AG04449 (cell line): ENCODE data around the gene CARD11.
A peak's percentile ranks its signal among the peaks of the same experiment; 100 is the strongest.

Experiments used
- CTCF ChIA-PET: fragments of 350-600 bp; formaldehyde crosslinking; extraction: SDS; loops from one replicate; lab custom pipeline; 2021; ENCODE audit warnings: antibody characterized with exemption; lab: Yijun Ruan, JAX
- POLR2A ChIA-PET: fragments of 400-600, 350-600 bp; formaldehyde crosslinking; extraction: SDS; loops from one replicate; lab custom pipeline; 2020; ENCODE audit warnings: antibody characterized with exemption, inconsistent platforms; lab: Yijun Ruan, JAX
- DNase-seq: peaks from one replicate; pipeline ENCODE4 v3.0.0-alpha.2; 2010; ENCODE audit warnings: low read depth, low spot score
- H3K4me3 ChIP-seq: 2 replicates; pipeline ENCODE4 v1.5.1; 2011; ENCODE audit warnings: low read depth, mild to moderate bottlenecking, control low read depth, low read length
- TF ChIP-seq, protein P1 (sequence below): IDR thresholded peaks from one replicate; pipeline ENCODE4 v1.5.1; 2011; ENCODE audit warnings: mild to moderate bottlenecking, moderate library complexity, low read length, control low read depth, inconsistent platforms; ENCODE audit not compliant: insufficient read depth; ENCODE audit errors: missing control alignments

Gene CARD11

DNA sequence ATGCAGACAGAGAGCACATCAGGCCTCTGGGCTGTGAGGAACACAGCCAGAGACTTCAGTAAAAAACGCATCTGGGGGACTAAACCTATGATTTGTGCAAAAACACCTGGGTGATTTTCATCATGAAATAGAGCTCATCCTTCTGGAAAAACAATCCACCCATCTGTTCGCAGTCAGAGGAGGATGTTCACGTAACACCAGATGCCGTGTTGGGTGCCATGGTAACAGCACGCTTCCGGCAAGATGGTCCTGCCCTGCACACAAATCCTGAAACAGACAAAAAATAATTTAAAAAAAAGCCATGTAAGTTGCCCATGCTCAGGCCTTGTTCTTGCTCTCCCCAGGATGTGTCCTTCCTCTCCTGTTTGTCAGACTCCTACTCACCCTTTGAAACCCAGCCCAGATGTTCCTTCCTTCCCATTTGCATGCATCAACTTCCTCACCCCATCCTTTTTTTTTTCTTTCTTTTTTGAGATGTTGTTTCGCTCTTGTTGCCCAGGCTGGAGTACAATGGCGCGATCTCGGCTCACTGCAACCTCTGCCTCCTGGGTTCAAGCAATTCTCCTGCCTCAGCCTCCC is 171.3 kb downstream of the CARD11 start:
- ChIA-PET CTCF (interaction anchor here (1.9 kb wide), 1 partner anchor 282 kb away, joined by 7 read pairs; no protein-coding TSS in a partner anchor), POLR2A (no interaction called here)
- TF ChIP-seq, protein P1, sequence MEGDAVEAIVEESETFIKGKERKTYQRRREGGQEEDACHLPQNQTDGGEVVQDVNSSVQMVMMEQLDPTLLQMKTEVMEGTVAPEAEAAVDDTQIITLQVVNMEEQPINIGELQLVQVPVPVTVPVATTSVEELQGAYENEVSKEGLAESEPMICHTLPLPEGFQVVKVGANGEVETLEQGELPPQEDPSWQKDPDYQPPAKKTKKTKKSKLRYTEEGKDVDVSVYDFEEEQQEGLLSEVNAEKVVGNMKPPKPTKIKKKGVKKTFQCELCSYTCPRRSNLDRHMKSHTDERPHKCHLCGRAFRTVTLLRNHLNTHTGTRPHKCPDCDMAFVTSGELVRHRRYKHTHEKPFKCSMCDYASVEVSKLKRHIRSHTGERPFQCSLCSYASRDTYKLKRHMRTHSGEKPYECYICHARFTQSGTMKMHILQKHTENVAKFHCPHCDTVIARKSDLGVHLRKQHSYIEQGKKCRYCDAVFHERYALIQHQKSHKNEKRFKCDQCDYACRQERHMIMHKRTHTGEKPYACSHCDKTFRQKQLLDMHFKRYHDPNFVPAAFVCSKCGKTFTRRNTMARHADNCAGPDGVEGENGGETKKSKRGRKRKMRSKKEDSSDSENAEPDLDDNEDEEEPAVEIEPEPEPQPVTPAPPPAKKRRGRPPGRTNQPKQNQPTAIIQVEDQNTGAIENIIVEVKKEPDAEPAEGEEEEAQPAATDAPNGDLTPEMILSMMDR = no peak
- no peak overlapping the region for H3K4me3 ChIP-seq
- no peak for DNase-seq

DNA sequence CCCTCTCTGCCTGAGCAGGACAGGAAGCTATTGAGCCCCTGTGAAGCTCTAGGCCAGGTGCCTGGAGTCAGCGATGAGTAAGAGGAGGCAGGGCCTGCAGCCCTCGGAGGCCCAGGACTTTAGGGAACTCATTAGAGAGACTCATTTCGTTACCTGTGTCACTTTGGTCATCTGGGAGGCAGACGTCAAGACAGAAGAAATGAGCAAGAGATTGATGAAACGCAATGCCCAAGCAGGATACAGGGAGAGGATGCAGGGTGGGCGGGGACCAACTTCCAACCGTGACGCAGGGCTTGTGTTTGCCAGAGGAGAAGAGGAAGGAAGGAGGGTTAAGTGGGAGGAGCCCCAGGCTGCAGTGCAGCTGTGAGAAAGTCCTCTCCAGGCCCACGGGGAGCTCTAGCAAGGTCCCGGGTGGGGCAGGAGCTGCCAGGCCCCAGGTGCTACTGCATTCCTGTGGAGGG is 173.2 kb downstream of the CARD11 start:
- DNase-seq = no peak
- CTCF ChIA-PET = no interaction called here
- H3K4me3 ChIP-seq = no peak overlapping the region
- POLR2A ChIA-PET = no interaction called here
- TF ChIP-seq, protein P1 = no peak

DNA sequence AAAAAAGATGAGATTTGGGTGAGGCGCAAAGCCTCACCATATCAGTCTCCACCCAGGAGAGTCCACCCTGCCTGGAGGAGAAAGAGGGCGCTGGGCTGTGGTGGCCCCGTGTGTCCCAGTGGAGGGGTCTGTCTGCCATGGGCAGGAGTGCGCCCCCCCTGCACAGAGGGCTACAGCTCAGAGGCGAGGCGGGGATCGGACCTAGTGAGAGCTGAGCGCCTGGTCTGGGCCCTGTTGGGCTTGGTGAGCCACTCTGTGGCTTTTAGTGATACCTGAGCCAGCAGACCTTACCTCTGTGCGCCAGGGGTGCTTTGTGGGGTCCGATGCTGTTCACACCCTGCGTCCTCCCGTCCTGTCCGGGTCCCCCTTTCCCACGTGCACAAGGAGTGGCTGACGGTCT is 173.7 kb downstream of the CARD11 start:
- CTCF ChIA-PET = no interaction called here
- TF ChIP-seq, protein P1 = no peak
- DNase-seq = no peak
- H3K4me3 ChIP-seq = no peak overlapping the region
- POLR2A ChIA-PET = no interaction called here

DNA sequence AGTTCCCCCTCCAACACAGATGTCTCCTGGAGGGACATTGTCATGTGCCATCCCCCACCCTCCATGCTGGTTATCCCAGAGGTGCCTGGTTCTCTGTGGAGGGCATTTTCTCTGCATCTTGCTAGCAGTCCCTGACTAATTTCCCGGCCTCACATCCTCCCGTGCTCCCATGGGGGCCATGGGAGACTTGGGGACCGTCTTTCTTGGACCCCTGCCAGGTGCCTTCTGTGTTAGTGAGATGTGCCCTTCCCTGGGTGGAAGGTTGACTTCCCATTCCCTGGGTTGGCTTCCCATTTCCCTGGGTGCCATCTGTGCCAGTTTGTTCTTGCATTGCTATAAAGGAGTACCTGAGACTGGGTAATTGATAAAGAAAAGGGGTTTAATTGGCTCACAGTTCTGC is 177.1 kb downstream of the CARD11 start:
- H3K4me3 ChIP-seq = no peak overlapping the region
- TF ChIP-seq, protein P1 = no peak
- POLR2A ChIA-PET = no interaction called here
- CTCF ChIA-PET = interaction anchor here (0.6 to 5.3 kb wide), 6 partner anchors 9 to 1032 kb away, joined by 3 to 55 read pairs (median 12); no protein-coding TSS in a partner anchor
- DNase-seq = no peak

DNA sequence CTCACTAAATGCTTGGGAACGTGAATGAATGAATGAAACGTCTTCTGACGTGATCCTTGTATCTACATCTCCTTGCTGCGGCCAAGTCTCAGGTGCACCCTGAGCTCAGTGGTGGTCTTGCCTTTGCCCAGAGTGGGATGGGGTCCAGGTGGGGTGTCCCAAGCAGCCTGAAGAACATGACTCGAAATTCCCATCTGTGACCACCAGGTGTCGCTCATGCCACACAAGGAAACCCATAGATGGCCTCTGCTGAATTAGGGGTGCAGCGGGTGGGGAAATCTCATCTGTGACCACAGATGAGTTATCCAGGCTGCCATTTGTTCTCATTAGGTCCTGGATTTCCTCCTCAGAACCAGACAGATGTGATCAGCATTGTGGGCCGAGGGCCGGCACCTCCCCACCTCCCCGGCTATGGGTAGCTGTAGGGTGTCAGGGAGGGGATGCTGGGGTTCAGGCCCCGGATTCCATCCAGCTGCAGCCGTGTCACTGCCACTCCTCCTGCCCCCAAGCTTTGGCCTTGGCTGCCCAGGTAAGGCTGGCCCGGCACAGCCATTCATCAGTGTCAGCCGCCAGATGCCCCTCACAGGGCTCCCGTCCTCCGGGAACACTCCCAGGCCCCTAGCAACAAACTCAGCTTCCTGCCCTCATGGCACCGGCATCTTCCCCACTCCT is 178.5 kb downstream of the CARD11 start:
- ChIA-PET POLR2A (no interaction called here), CTCF (interaction anchor here (0.7 to 5.3 kb wide), 39 partner anchors 8 to 1817 kb away, joined by 3 to 55 read pairs (median 4); no protein-coding TSS in a partner anchor)
- DNase-seq = no peak
- TF ChIP-seq, protein P1 = peak; percentile 76
- no peak overlapping the region for H3K4me3 ChIP-seq

DNA sequence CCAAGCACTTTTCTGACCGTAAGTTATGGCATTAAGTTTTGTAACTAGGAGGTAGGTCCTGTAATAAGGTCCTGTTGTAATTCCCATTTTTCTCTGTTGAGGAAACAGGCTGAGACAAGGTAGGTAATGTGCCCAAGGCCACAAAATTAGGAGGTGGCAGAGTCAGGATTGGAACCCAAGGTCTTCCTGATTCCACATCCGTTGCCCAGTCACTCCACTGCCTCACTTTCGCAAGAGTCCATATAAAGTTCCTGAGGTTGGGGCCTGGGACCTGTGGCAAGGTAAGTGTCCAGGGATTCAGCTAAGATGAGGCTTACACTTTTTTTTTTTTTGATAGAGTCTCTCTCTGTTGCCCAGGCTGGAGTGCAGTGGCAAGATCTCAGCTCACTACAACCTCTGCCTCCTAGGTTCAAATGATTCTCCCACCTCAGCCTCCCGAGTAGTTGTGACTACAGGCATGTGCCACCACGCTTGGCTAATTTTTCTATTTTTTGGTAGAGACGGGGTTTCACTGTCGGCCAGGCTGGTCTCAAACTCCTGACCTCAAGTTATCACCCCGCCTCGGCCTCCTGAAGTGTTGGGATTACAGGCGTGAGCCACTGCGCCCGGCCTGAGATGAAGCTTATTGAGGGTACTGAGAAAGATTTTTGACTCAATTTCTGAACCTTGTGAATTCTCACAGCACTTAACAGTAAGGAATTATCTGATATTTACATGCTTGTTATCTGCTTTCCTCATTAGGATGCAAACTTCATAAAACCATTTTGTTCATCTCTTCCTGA is 179.3 kb downstream of the CARD11 start:
- POLR2A ChIA-PET = interaction anchor here (0.7 kb wide), 1 partner anchor 80 kb away, joined by 3 read pairs; no protein-coding TSS in a partner anchor
- H3K4me3 ChIP-seq = no peak overlapping the region
- DNase-seq = no peak
- CTCF ChIA-PET = interaction anchor here (0.7 to 5.3 kb wide), 38 partner anchors 9 to 1817 kb away, joined by 3 to 55 read pairs (median 4); no protein-coding TSS in a partner anchor
- TF ChIP-seq, protein P1 = no peak
